Measurements from ENCODE around the gene CHAC1.

The CHAC1 gene

GRCh38 chr15:40964006-40964405, 10.7 kb downstream of the CHAC1 start:
- Histone ChIP-seq H3K27ac (ENCODE audit: low read depth, low read length) (no peak overlapping the region), H3K36me3 (ENCODE audit: control insufficient read depth in 1 of 2, insufficient read depth in 2 of 2, low read length in 2 of 2) (no peaks in the 10 kb centered on the region), H2BK12ac (ENCODE audit: low read length) (no peak overlapping the region), H3K79me1 (ENCODE audit: low read length) (no peaks in the 10 kb centered on the region), H4K12ac (ENCODE audit: low read depth, low read length) (no peak overlapping the region), H4K91ac (ENCODE audit: low read depth, low read length) (no peak overlapping the region), H3K23ac (ENCODE audit: low read length) (no peak overlapping the region), H2BK120ac (ENCODE audit: insufficient read depth, low read length, poor library complexity) (no peak overlapping the region), H3K4me1 (ENCODE audit: control insufficient read depth in 1 of 2, insufficient read depth in 2 of 2, low read length in 2 of 2) (peaks cover 5% of the 10 kb centered on the region in 2 experiments), H2AFZ (ENCODE audit: insufficient read depth, low read length, poor library complexity) (no peak overlapping the region), H3K9me3 (ENCODE audit: insufficient read depth, low read depth, low read length) (peaks cover 2% of the 10 kb centered on the region), H3K27me3 (ENCODE audit: insufficient read depth, low read length) (no peaks in the 10 kb centered on the region), H3K4me2 (ENCODE audit: low read length) (no peak overlapping the region), H3K18ac (ENCODE audit: low read length) (no peak overlapping the region), H2AK5ac (ENCODE audit: low read length) (no peak overlapping the region), H3K9ac (ENCODE audit: low read length) (no peak overlapping the region), H4K8ac (ENCODE audit: low read depth, low read length) (no peak overlapping the region), H3K4me3 (ENCODE audit: low read depth, low read length) (no peak overlapping the region), H2BK5ac (ENCODE audit: low read depth, low read length, poor library complexity) (no peak overlapping the region), H3K14ac (ENCODE audit: low read length) (no peak overlapping the region), H3K79me2 (ENCODE audit: control insufficient read depth, insufficient read depth, low read length, poor library complexity) (no peaks in the 10 kb centered on the region), H3K4ac (ENCODE audit: low read depth, low read length) (no peak overlapping the region)
- DNase-seq, result no peak
- WGBS (ENCODE audit: extremely low coverage, insufficient coverage, insufficient read length), result no CpG with 5 or more reads among the region's 8 CpGs

DNA sequence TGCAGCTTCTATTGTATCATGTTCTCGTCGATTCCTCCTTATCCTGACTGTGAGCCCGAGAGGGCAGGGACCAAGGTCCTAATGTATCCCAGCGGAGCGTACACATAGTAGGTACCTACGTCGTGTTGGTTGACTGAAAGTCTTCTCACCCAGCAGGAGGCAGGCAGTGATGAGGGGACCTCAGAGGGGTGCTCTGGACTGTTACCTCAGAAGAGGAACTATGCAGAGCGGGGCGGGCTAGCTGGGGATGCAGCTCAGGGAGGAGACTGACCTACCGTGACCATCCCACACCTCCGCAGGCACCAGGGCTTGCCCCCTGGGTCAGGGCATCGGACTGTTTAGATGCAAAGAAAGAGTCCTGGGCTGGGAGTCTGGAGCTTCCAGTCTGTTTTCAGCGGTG, 11.4 kb downstream of the CHAC1 start:
- no peak overlapping the region for H3K4me2 ChIP-seq (ENCODE audit: low read length)
- no peak overlapping the region for H3K14ac ChIP-seq (ENCODE audit: low read length)
- H3K27ac ChIP-seq (ENCODE audit: low read depth, low read length), result no peak overlapping the region
- H3K36me3 ChIP-seq (ENCODE audit: control insufficient read depth in 1 of 2, insufficient read depth in 2 of 2, low read length in 2 of 2), result no peaks in the 10 kb centered on the region
- no peak overlapping the region for H3K4ac ChIP-seq (ENCODE audit: low read depth, low read length)
- WGBS (ENCODE audit: extremely low coverage, insufficient coverage, insufficient read length), result no CpG with 5 or more reads among the region's 13 CpGs
- no peaks in the 10 kb centered on the region for H3K79me1 ChIP-seq (ENCODE audit: low read length)
- H4K12ac ChIP-seq (ENCODE audit: low read depth, low read length), result no peak overlapping the region
- H2AK5ac ChIP-seq (ENCODE audit: low read length), result no peak overlapping the region
- H4K8ac ChIP-seq (ENCODE audit: low read depth, low read length), result no peak overlapping the region
- no peak overlapping the region for H3K18ac ChIP-seq (ENCODE audit: low read length)
- no peak overlapping the region for H2AFZ ChIP-seq (ENCODE audit: insufficient read depth, low read length, poor library complexity)
- no peaks in the 10 kb centered on the region for H3K79me2 ChIP-seq (ENCODE audit: control insufficient read depth, insufficient read depth, low read length, poor library complexity)
- peaks cover 5% of the 10 kb centered on the region in 2 experiments for H3K4me1 ChIP-seq (ENCODE audit: control insufficient read depth in 1 of 2, insufficient read depth in 2 of 2, low read length in 2 of 2)
- no peaks in the 10 kb centered on the region for H3K27me3 ChIP-seq (ENCODE audit: insufficient read depth, low read length)
- H2BK12ac ChIP-seq (ENCODE audit: low read length), result no peak overlapping the region
- no peak overlapping the region for H2BK5ac ChIP-seq (ENCODE audit: low read depth, low read length, poor library complexity)
- H3K9ac ChIP-seq (ENCODE audit: low read length), result no peak overlapping the region
- DNase-seq, result no peak
- H3K23ac ChIP-seq (ENCODE audit: low read length), result no peak overlapping the region
- no peak overlapping the region for H3K4me3 ChIP-seq (ENCODE audit: low read depth, low read length)
- H4K91ac ChIP-seq (ENCODE audit: low read depth, low read length), result no peak overlapping the region
- H3K9me3 ChIP-seq (ENCODE audit: insufficient read depth, low read depth, low read length), result peaks cover 2% of the 10 kb centered on the region
- H2BK120ac ChIP-seq (ENCODE audit: insufficient read depth, low read length, poor library complexity), result no peak overlapping the region

DNA sequence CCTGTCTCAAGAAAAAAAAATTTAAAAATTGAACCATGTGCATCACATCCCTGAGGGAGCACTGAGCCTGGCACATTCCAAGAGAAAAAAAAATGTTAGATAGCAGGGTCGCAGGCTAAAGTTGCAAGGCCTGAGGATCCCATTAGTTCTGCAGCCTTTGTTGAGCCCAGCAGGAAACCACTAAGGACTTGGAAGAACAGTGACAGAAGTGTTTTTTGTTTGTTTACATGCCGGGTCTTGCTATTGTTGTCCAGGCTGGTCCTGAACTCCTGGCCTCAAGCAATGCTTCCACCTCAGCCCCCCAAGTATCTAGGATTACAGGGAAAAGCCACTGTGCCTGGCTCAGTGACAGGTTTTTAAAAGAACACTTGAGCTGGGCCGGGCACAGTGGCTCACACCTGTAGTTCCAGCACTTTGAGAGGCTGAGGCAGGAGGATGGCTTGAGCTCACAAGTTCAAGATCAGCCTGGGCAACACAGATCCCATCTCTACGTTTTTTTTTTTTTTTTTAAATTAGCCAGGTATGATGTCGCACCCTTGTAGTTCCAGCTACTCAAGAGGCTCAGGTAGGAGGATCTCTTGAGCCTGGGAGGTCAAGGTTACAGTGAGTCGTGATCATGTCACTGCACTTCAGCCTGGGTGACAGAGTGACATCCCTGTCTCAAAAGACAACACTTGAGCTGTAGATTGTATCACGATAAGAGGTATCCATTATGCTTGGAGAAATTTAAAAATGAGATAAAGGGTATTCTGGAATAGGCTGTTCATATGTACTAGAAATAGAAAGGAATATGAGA, 15.2 kb downstream of the CHAC1 start:
- H4K91ac ChIP-seq (ENCODE audit: low read depth, low read length), result no peak overlapping the region
- H3K27ac ChIP-seq (ENCODE audit: low read depth, low read length), result no peak overlapping the region
- DNase-seq, result peak in 1 of 2 donors; percentile 32
- no peak overlapping the region for H2BK120ac ChIP-seq (ENCODE audit: insufficient read depth, low read length, poor library complexity)
- H3K4me2 ChIP-seq (ENCODE audit: low read length), result no peak overlapping the region
- H2AFZ ChIP-seq (ENCODE audit: insufficient read depth, low read length, poor library complexity), result no peak overlapping the region
- H2BK12ac ChIP-seq (ENCODE audit: low read length), result no peak overlapping the region
- no peak overlapping the region for H4K8ac ChIP-seq (ENCODE audit: low read depth, low read length)
- no peak overlapping the region for H3K9ac ChIP-seq (ENCODE audit: low read length)
- H2BK5ac ChIP-seq (ENCODE audit: low read depth, low read length, poor library complexity), result no peak overlapping the region
- H3K79me2 ChIP-seq (ENCODE audit: control insufficient read depth, insufficient read depth, low read length, poor library complexity), result no peaks in the 10 kb centered on the region
- WGBS (ENCODE audit: extremely low coverage, insufficient coverage, insufficient read length), result no CpG with 5 or more reads among the region's 7 CpGs
- no peaks in the 10 kb centered on the region for H3K79me1 ChIP-seq (ENCODE audit: low read length)
- no peak overlapping the region for H2AK5ac ChIP-seq (ENCODE audit: low read length)
- H3K27me3 ChIP-seq (ENCODE audit: insufficient read depth, low read length), result no peaks in the 10 kb centered on the region
- no peak overlapping the region for H3K18ac ChIP-seq (ENCODE audit: low read length)
- H3K14ac ChIP-seq (ENCODE audit: low read length), result no peak overlapping the region
- no peaks in the 10 kb centered on the region for H3K36me3 ChIP-seq (ENCODE audit: control insufficient read depth in 1 of 2, insufficient read depth in 2 of 2, low read length in 2 of 2)
- H4K12ac ChIP-seq (ENCODE audit: low read depth, low read length), result no peak overlapping the region
- H3K9me3 ChIP-seq (ENCODE audit: insufficient read depth, low read depth, low read length), result no peaks in the 10 kb centered on the region
- H3K4me1 ChIP-seq (ENCODE audit: control insufficient read depth in 1 of 2, insufficient read depth in 2 of 2, low read length in 2 of 2), result peaks cover 5% of the 10 kb centered on the region in 2 experiments
- no peak overlapping the region for H3K23ac ChIP-seq (ENCODE audit: low read length)
- no peak overlapping the region for H3K4ac ChIP-seq (ENCODE audit: low read depth, low read length)
- H3K4me3 ChIP-seq (ENCODE audit: low read depth, low read length), result no peak overlapping the region

DNA sequence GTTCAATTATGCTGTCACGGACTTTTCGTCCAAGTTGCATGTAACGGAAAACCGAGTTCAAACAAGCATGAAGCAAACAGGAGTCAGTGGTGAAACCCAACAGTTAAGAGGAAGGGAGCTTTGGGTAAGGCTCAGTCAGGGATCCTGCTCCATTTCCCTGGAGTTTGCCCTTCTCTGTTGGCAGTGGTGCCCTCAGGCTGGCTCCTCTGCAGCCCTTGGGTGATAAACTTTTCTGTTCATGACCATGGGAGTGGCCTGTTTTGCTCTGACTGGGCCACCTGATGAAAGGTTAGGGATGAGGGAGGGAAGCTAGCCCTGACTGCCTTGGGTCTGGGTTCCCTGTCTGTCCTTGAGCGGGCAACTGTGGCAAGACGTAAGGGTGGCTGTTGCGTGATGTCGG, 16.1 kb downstream of the CHAC1 start:
- H3K4me3 ChIP-seq (ENCODE audit: low read depth, low read length), result no peak overlapping the region
- H3K4me1 ChIP-seq (ENCODE audit: control insufficient read depth in 1 of 2, insufficient read depth in 2 of 2, low read length in 2 of 2), result peaks cover 5% of the 10 kb centered on the region in 2 experiments
- DNase-seq, result no peak
- no peak overlapping the region for H4K12ac ChIP-seq (ENCODE audit: low read depth, low read length)
- no peak overlapping the region for H3K4me2 ChIP-seq (ENCODE audit: low read length)
- no peak overlapping the region for H2AFZ ChIP-seq (ENCODE audit: insufficient read depth, low read length, poor library complexity)
- no peak overlapping the region for H2BK5ac ChIP-seq (ENCODE audit: low read depth, low read length, poor library complexity)
- no peak overlapping the region for H3K23ac ChIP-seq (ENCODE audit: low read length)
- H3K18ac ChIP-seq (ENCODE audit: low read length), result no peak overlapping the region
- no peaks in the 10 kb centered on the region for H3K27me3 ChIP-seq (ENCODE audit: insufficient read depth, low read length)
- H4K91ac ChIP-seq (ENCODE audit: low read depth, low read length), result no peak overlapping the region
- no peak overlapping the region for H2BK12ac ChIP-seq (ENCODE audit: low read length)
- H2BK120ac ChIP-seq (ENCODE audit: insufficient read depth, low read length, poor library complexity), result no peak overlapping the region
- H4K8ac ChIP-seq (ENCODE audit: low read depth, low read length), result no peak overlapping the region
- H2AK5ac ChIP-seq (ENCODE audit: low read length), result no peak overlapping the region
- H3K79me2 ChIP-seq (ENCODE audit: control insufficient read depth, insufficient read depth, low read length, poor library complexity), result no peaks in the 10 kb centered on the region
- H3K4ac ChIP-seq (ENCODE audit: low read depth, low read length), result no peak overlapping the region
- no peaks in the 10 kb centered on the region for H3K9me3 ChIP-seq (ENCODE audit: insufficient read depth, low read depth, low read length)
- no peaks in the 10 kb centered on the region for H3K36me3 ChIP-seq (ENCODE audit: control insufficient read depth in 1 of 2, insufficient read depth in 2 of 2, low read length in 2 of 2)
- no peak overlapping the region for H3K9ac ChIP-seq (ENCODE audit: low read length)
- no peak overlapping the region for H3K14ac ChIP-seq (ENCODE audit: low read length)
- H3K79me1 ChIP-seq (ENCODE audit: low read length), result no peaks in the 10 kb centered on the region
- WGBS (ENCODE audit: extremely low coverage, insufficient coverage, insufficient read length), result no CpG with 5 or more reads among the region's 8 CpGs
- no peak overlapping the region for H3K27ac ChIP-seq (ENCODE audit: low read depth, low read length)

Data from trophoblast cell (in vitro differentiated cells and primary cell).